ENCODE measurements around the gene ALDH8A1.

The ALDH8A1 gene

DNA sequence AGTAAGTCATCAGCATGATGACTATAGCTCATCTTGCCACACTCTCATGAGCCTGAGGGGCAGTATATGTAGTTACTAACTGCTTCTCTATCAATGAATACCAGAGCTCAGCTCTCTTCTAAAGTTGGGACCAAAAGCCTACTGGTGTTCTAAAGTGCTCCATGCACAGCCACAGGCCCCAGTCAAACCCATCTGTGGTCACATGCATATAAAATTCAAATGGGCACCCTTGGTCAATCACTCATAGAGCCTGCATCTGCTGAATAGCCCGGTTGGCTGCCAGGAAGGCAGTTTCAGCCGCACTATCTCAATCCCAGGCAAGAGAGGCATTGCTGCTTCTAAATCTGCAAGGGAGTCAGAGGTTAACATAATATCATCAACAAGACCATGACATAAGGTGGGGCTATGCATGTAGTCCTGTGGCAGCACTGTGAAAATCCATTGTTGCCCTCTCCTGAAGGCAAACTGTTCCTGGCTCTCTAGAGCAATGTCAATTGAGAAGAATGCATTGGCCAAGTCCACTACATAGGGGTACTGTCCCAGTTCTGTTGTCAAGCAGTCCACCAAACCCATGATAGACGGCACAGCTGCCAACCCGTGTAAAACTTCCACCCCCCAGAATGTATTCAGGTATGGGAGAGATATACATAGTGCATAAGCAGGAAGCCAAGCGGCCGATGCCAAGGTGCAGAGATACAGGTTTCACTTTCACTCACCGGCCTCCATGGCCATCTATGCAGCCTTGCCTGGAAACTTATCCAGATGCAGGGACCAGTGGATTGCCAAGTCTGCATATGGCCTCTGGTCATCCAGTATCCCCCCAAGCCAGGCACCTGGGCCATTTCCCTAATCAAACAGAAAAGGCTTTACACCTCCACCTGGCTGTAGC lies 76.2 kb downstream of the ALDH8A1 start:
- no peak for DNase-seq (ENCODE audit: low spot score)
- TF ChIP-seq, protein P1, sequence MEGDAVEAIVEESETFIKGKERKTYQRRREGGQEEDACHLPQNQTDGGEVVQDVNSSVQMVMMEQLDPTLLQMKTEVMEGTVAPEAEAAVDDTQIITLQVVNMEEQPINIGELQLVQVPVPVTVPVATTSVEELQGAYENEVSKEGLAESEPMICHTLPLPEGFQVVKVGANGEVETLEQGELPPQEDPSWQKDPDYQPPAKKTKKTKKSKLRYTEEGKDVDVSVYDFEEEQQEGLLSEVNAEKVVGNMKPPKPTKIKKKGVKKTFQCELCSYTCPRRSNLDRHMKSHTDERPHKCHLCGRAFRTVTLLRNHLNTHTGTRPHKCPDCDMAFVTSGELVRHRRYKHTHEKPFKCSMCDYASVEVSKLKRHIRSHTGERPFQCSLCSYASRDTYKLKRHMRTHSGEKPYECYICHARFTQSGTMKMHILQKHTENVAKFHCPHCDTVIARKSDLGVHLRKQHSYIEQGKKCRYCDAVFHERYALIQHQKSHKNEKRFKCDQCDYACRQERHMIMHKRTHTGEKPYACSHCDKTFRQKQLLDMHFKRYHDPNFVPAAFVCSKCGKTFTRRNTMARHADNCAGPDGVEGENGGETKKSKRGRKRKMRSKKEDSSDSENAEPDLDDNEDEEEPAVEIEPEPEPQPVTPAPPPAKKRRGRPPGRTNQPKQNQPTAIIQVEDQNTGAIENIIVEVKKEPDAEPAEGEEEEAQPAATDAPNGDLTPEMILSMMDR (IDR thresholded peaks at IDR 0.05; ENCODE audit: poor library complexity, severe bottlenecking), result no peak
- no peak overlapping the region for H3K4me3 ChIP-seq (ENCODE audit: severe bottlenecking)
- peaks cover 9% of the 10 kb centered on the region for H3K4me1 ChIP-seq (ENCODE audit: insufficient read depth, poor library complexity, severe bottlenecking)
- no peaks in the 10 kb centered on the region for H3K27me3 ChIP-seq (ENCODE audit: insufficient read depth, poor library complexity, severe bottlenecking)
- H3K36me3 ChIP-seq (ENCODE audit: low read depth), result no peaks in the 10 kb centered on the region
- H3K9me3 ChIP-seq (ENCODE audit: severe bottlenecking), result peaks cover 2% of the 10 kb centered on the region
- no peak overlapping the region for H3K27ac ChIP-seq (ENCODE audit: poor library complexity, severe bottlenecking)
- ATAC-seq (ENCODE audit: low read depth), result no peak

DNA sequence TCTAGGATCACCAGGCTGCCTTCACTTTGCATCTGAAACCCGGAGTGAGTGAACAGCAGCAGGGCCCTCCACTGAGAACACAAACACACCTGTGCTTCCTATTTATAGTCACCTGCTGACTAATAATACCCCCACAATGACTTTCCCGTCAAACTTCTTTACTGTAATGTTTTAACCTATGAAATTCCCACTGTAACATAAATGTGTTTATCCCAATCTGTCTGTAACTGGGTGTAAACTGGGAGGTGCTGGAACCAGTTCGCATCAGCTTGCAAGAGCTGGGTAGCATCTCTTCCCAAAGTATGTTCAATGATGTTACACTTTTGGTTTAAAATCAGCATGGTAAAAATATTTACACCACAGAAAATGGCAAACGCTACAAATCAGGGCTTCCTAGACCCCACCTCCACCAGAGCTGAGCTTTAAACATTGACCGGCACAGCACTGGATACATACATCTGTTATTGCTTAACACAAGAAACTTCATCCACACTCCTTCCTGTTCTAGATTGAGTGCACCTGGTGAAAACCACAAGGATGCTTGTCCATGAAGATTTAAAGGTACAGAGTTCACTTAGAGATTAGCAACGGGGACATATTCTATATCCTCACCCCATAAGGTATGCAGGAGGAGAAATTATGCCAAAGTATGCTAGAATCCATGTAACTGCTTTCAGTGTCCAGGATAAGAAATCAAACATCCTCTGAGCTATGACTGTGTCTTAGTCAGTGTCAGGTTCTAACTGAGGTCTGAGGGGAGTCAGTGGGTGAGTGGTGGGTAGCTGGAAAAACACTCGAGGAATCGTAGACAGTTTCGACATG lies 79.0 kb downstream of the ALDH8A1 start:
- peaks cover 9% of the 10 kb centered on the region for H3K4me1 ChIP-seq (ENCODE audit: insufficient read depth, poor library complexity, severe bottlenecking)
- peaks cover 2% of the 10 kb centered on the region for H3K9me3 ChIP-seq (ENCODE audit: severe bottlenecking)
- H3K27me3 ChIP-seq (ENCODE audit: insufficient read depth, poor library complexity, severe bottlenecking), result no peaks in the 10 kb centered on the region
- no peak overlapping the region for H3K4me3 ChIP-seq (ENCODE audit: severe bottlenecking)
- ATAC-seq (ENCODE audit: low read depth) (peak; percentile 93), DNase-seq (ENCODE audit: low spot score) (no peak)
- TF ChIP-seq, protein P1 (IDR thresholded peaks at IDR 0.05; ENCODE audit: poor library complexity, severe bottlenecking), result no peak
- no peaks in the 10 kb centered on the region for H3K36me3 ChIP-seq (ENCODE audit: low read depth)
- peak overlapping the region; percentile 32 for H3K27ac ChIP-seq (ENCODE audit: poor library complexity, severe bottlenecking)

DNA sequence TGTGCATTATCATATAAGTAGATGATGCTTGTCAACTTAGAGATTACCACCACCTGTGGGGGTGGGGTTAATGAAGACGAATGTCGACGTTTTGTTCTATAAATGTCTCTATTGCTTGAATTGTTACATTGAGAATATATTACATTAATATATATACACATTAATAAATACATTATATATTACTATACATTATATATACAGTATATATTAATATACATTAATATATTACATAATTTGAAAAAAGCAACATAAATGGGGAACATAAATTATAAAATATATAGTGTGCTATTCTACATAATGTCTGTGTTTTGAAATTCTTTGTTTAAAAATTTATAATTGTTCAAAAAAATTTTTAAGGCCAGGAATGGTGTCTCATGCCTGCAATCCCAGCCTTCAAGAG lies 81.1 kb downstream of the ALDH8A1 start:
- Histone ChIP-seq H3K4me3 (ENCODE audit: severe bottlenecking) (no peak overlapping the region), H3K27ac (ENCODE audit: poor library complexity, severe bottlenecking) (no peak overlapping the region), H3K36me3 (ENCODE audit: low read depth) (no peaks in the 10 kb centered on the region), H3K9me3 (ENCODE audit: severe bottlenecking) (no peaks in the 10 kb centered on the region), H3K27me3 (ENCODE audit: insufficient read depth, poor library complexity, severe bottlenecking) (no peaks in the 10 kb centered on the region), H3K4me1 (ENCODE audit: insufficient read depth, poor library complexity, severe bottlenecking) (peaks cover 9% of the 10 kb centered on the region)
- ATAC-seq (ENCODE audit: low read depth) (no peak), DNase-seq (ENCODE audit: low spot score) (no peak)
- TF ChIP-seq, protein P1 (IDR thresholded peaks at IDR 0.05; ENCODE audit: poor library complexity, severe bottlenecking), result no peak

Measured in RWPE2 (cell line).